Endothelial cell of umbilical vein (primary cell): ENCODE data around the gene AP2A2. TPM values are rescaled to one million over a fixed set of nuclear protein-coding genes. Genes with fewer than 3 reads are reported as not detected.

Source experiments
- BruUV-seq: library from RNA; stranded (reverse); fragments of 400-500 nt; replicated peaks from 2 replicates; lab custom pipeline; 2021; lab: Mats Ljungman, UMichigan
- CTCF ChIA-PET: fragments of 300-600, 350-600 bp; sonication (Branson Sonifier 250); formaldehyde crosslinking; loops from one replicate; lab custom pipeline; 2021; ENCODE audit warnings: antibody characterized with exemption, inconsistent platforms; lab: Charles Lee
- POLR2A ChIA-PET: fragments of 300-600, 350-600 bp; sonication (Branson Sonifier 250); formaldehyde crosslinking; loops from one replicate; lab custom pipeline; 2021; ENCODE audit warnings: antibody characterized with exemption, inconsistent platforms; lab: Charles Lee
- DNase-seq: peaks from one replicate; pipeline ENCODE4 v3.0.0-alpha.2; 2011; ENCODE audit warnings: low read depth, low spot score
- FAIRE-seq: peaks from 2 replicates; lab custom pipeline; 2011; peaks lifted over from hg19 to GRCh38; lab: Jason Lieb, UNC
- H2AFZ ChIP-seq: 2 replicates; pipeline ENCODE4 v1.6.0; 2012; ENCODE audit warnings: low read depth, low read length, control low read depth, inconsistent platforms
- H3K27ac ChIP-seq: 2 replicates; pipeline ENCODE4 v1.5.1; 2011; ENCODE audit warnings: low read depth, mild to moderate bottlenecking, control low read depth, low read length, moderate library complexity; ENCODE audit not compliant: insufficient read depth
- H3K27me3 ChIP-seq, 2 experiments: 2 replicates each; pipeline versions ENCODE4 v1.6.0 to v1.6.1; 2011; ENCODE audit warnings: low read length in 2 of 2, mixed read lengths in 1 of 2; ENCODE audit not compliant: control insufficient read depth in 2 of 2, insufficient read depth in 2 of 2
- H3K36me3 ChIP-seq, 2 experiments: 2 replicates in 1 of 2; 3 replicates in 1 of 2; pipeline ENCODE4 v1.5.1; 2011; ENCODE audit warnings: low read length in 2 of 2, mild to moderate bottlenecking in 1 of 2, moderate library complexity in 1 of 2; ENCODE audit not compliant: control insufficient read depth in 2 of 2, insufficient read depth in 2 of 2; ENCODE audit errors: extremely low read depth in 1 of 2
- H3K4me1 ChIP-seq: 3 replicates; pipeline ENCODE4 v1.5.1; 2011; ENCODE audit warnings: mild to moderate bottlenecking, low read length; ENCODE audit not compliant: control insufficient read depth, insufficient read depth; ENCODE audit errors: extremely low read depth
- H3K4me2 ChIP-seq: 2 replicates; pipeline ENCODE4 v1.6.1; 2011; ENCODE audit warnings: low read length, control low read depth, mixed read lengths; ENCODE audit not compliant: insufficient read depth
- H3K4me3 ChIP-seq, 3 experiments: fragments of 200-600 bp in 1 of 3; sonication (generic), shearing (Covaris generic) in 1 of 3; replicated peaks in 1 of 3; 2 replicates each; pipeline ENCODE4 v1.5.1; 2011 to 2016; ENCODE audit warnings: control low read depth in 3 of 3, low read length in 3 of 3, mild to moderate bottlenecking in 2 of 3, inconsistent platforms in 1 of 3, low read depth in 1 of 3, moderate library complexity in 1 of 3; ENCODE audit not compliant: insufficient read depth in 1 of 3
- H3K79me2 ChIP-seq: 2 replicates; pipeline ENCODE4 v1.6.0; 2012; ENCODE audit warnings: low read length, inconsistent platforms; ENCODE audit not compliant: control insufficient read depth, insufficient read depth
- H3K9ac ChIP-seq: replicated peaks from 2 replicates; pipeline ENCODE3; 2011; ENCODE audit warnings: low read length, control low read depth; ENCODE audit not compliant: insufficient read depth; ENCODE audit errors: extremely low read depth
- H3K9me1 ChIP-seq: replicated peaks from 3 replicates; pipeline ENCODE4 v1.6.0; 2011; ENCODE audit warnings: mild to moderate bottlenecking, low read length; ENCODE audit not compliant: control insufficient read depth, insufficient read depth; ENCODE audit errors: extremely low read depth
- H3K9me3 ChIP-seq: replicated peaks from 2 replicates; pipeline ENCODE4 v1.5.1; 2012; ENCODE audit warnings: low read length, inconsistent platforms; ENCODE audit not compliant: control insufficient read depth, insufficient read depth
- H4K20me1 ChIP-seq: replicated peaks from 2 replicates; pipeline ENCODE3; 2011; ENCODE audit warnings: mild to moderate bottlenecking, low read length; ENCODE audit not compliant: control insufficient read depth, insufficient read depth; ENCODE audit errors: extremely low read depth
- CTCF ChIP-seq, 2 donors: IDR thresholded peaks; 1 replicate in 1 of 2; 2 replicates in 1 of 2; pipeline ENCODE4 v1.5.1; 2011; ENCODE audit warnings: low read length in 2 of 2, mild to moderate bottlenecking in 2 of 2, moderate library complexity in 2 of 2, control low read depth in 1 of 2, inconsistent platforms in 1 of 2, low read depth in 1 of 2; ENCODE audit not compliant: insufficient read depth in 1 of 2; ENCODE audit errors: extremely low read depth in 1 of 2
- EZH2 ChIP-seq: IDR thresholded peaks from 2 replicates; pipeline ENCODE4 v1.6.1; 2012; ENCODE audit warnings: borderline replicate concordance, low read depth, mild to moderate bottlenecking, moderate library complexity, low read length, inconsistent platforms; ENCODE audit not compliant: severe bottlenecking
- FOS ChIP-seq: IDR thresholded peaks from 2 replicates; pipeline ENCODE4 v1.6.1; 2011; ENCODE audit warnings: mild to moderate bottlenecking, low read length, moderate library complexity, borderline replicate concordance; ENCODE audit not compliant: insufficient read depth
- GATA2 ChIP-seq: IDR thresholded peaks from 2 replicates; pipeline ENCODE4 v1.7.0; 2011; ENCODE audit warnings: low read depth, mild to moderate bottlenecking, moderate library complexity, mixed read lengths, low read length; ENCODE audit not compliant: insufficient read length, insufficient read depth
- JUN ChIP-seq: IDR thresholded peaks from 2 replicates; pipeline ENCODE4 v1.6.1; 2011; ENCODE audit warnings: borderline replicate concordance, low read depth; ENCODE audit not compliant: insufficient read length, insufficient read depth
- MAX ChIP-seq: IDR thresholded peaks from 2 replicates; pipeline ENCODE4 v1.6.1; 2011; ENCODE audit not compliant: insufficient read depth, insufficient read length
- MYC ChIP-seq: IDR thresholded peaks from one replicate; pipeline ENCODE4 v1.6.1; 2011; ENCODE audit warnings: mild to moderate bottlenecking, low read depth, low read length
- POLR2A ChIP-seq: IDR thresholded peaks from 2 replicates; pipeline ENCODE4 v1.6.1; 2012; ENCODE audit warnings: low read depth, mild to moderate bottlenecking, control low read depth, low read length
- POLR2AphosphoS5 ChIP-seq: IDR thresholded peaks from 2 replicates; pipeline ENCODE4 v1.6.1; 2012; ENCODE audit warnings: low read depth, mild to moderate bottlenecking, control low read depth, low read length, moderate library complexity; ENCODE audit not compliant: insufficient read depth
- dilution Hi-C: fragments of 300-500 bp; cut with MboI; formaldehyde crosslinking; loops from one replicate; pipeline ENCODE4 v1.15.0; 2019; ENCODE audit warnings: low sequenced_read_pairs; ENCODE audit not compliant: extremely low pct_ligation_motif_present
- intact Hi-C: fragments of 100-400 bp; cut with micrococcal nuclease; formaldehyde crosslinking; loops from one replicate; pipeline ENCODE4 v1.10.0; 2022
- polyA plus RNA-seq, 4 experiments: library from polyadenylated mRNA; depleted of rRNA in 3 of 4; stranded (reverse) in 3 of 4; unstranded in 1 of 4; fragments of >200 nt; gene quantifications; 2 replicates each; pipeline versions ENCODE4 v1.2.1 to v1.2.3, GENCODE V29; 2011 to 2012; ENCODE audit warnings: missing spikeins in 1 of 4
- total RNA-seq: library from RNA; stranded (reverse); gene quantifications from 2 replicates; pipeline ENCODE4 v1.2.3, GENCODE V29; 2021

AP2A2 gene
- total and polyA plus RNA-seq, 2 donors (not counting 3 experiments of a cell fraction or from before 2014, with no cell fraction given), result 89.5 to 92.6 TPM

DNA sequence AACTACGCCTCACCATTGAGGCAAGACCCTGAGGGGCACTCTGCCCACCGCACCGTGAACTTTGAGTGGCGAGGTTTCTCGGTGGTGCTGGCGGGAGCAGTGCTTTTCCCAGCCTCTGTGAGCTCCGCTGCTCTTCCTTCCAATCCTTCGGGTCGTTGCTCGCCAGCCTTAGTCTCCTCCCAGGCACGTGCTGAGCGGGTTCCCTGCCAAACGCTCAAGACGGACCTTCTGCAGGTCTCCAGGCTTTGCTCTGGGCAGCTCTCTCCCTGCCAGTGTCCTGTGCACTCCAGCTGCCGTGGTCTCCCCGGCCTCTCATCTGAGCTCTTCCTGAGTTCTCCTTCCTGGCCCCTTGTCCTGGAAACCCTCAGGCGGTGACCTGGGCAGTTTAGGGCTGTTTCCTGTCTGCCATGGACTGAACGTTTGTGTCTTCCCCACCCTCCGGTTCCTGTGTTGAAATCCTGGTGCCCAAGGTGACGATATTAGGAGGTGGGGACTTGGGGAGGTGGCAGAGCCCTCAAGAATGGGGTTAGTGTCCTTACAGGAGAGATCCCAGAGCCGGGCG is 122.0 kb downstream of the AP2A2 start:
- DNase-seq, result no peak
- Histone ChIP-seq H3K4me1 (no peaks in the 10 kb centered on the region), H4K20me1 (no peaks in the 10 kb centered on the region), H3K4me2 (no peak overlapping the region), H3K9me3 (no peaks in the 10 kb centered on the region), H3K27ac (no peak overlapping the region), H3K79me2 (no peaks in the 10 kb centered on the region), H3K36me3 (no peaks in the 10 kb centered on the region), H3K27me3 (peaks cover 4 to 5% of the 10 kb centered on the region in 2 experiments), H3K9me1 (no peaks in the 10 kb centered on the region), H2AFZ (no peak overlapping the region), H3K4me3 (no peak overlapping the region), H3K9ac (no peak overlapping the region)
- dilution Hi-C loops, result no loop called here
- intact Hi-C loops, result no loop called here
- POLR2A ChIA-PET, result no interaction called here
- no peak for TF ChIP-seq POLR2A
- no peak for TF ChIP-seq MYC
- no peak for TF ChIP-seq JUN
- TF ChIP-seq POLR2AphosphoS5, result no peak
- TF ChIP-seq MAX, result no peak
- TF ChIP-seq CTCF (IDR thresholded peaks at IDR 0.05; ENCODE audit: extremely low read depth in 1 of 2, insufficient read depth in 1 of 2, low read depth in 1 of 2, low read length in 2 of 2), result no peak
- TF ChIP-seq EZH2, result no peak
- TF ChIP-seq FOS, result no peak
- TF ChIP-seq GATA2, result no peak
- FAIRE-seq, result no peak
- CTCF ChIA-PET, result interaction anchor here (1.2 to 2.0 kb wide), 2 partner anchors 52 to 199 kb away, joined by 3 to 8 read pairs; no protein-coding TSS in a partner anchor
- BruUV-seq, result no TSS peak
